Cardiac fibroblast (primary cell): Measurements from ENCODE around the gene DRG2.
A peak's percentile ranks its signal among the peaks of the same experiment; 100 is the strongest.

Experiments
- DNase-seq, 2 donors: peaks; one replicate each; pipeline versions ENCODE4 v3.0.0 to v3.0.0-alpha.2; 2010; ENCODE audit warnings: low read depth in 2 of 2
- H3K4me3 ChIP-seq, 2 donors: replicated peaks in 1 of 2; 1 replicate in 1 of 2; 2 replicates in 1 of 2; pipeline ENCODE4 v1.5.1; 2011; ENCODE audit warnings: low read depth in 2 of 2, low read length in 2 of 2, mild to moderate bottlenecking in 2 of 2, moderate library complexity in 1 of 2
- TF ChIP-seq, protein P1 (sequence below): IDR thresholded peaks from one replicate; pipeline ENCODE4 v1.5.1; 2011; ENCODE audit warnings: low read depth, mild to moderate bottlenecking, low read length, inconsistent platforms

The DRG2 gene

DNA sequence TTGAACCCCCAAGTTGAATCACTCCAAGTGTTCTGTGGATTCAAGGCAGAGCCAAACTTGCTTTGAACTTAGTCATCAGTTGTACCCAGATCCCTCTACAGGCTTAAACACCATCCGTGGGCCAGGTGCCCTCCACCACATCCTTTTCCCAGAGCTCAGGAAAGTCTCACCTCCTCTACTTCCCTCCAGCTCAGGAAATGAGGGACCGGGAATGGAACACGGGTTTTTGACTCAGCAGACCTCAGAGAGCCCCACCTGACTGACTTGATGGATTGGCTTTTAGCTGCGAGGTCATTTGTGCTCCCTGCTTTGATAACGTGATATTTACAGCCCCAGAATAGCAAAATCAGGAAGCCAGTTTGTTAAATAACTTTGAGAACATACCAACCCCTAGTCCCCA is 28.5 kb upstream of the DRG2 start:
- DNase-seq = no peak
- H3K4me3 ChIP-seq = no peak overlapping the region
- TF ChIP-seq, protein P1, sequence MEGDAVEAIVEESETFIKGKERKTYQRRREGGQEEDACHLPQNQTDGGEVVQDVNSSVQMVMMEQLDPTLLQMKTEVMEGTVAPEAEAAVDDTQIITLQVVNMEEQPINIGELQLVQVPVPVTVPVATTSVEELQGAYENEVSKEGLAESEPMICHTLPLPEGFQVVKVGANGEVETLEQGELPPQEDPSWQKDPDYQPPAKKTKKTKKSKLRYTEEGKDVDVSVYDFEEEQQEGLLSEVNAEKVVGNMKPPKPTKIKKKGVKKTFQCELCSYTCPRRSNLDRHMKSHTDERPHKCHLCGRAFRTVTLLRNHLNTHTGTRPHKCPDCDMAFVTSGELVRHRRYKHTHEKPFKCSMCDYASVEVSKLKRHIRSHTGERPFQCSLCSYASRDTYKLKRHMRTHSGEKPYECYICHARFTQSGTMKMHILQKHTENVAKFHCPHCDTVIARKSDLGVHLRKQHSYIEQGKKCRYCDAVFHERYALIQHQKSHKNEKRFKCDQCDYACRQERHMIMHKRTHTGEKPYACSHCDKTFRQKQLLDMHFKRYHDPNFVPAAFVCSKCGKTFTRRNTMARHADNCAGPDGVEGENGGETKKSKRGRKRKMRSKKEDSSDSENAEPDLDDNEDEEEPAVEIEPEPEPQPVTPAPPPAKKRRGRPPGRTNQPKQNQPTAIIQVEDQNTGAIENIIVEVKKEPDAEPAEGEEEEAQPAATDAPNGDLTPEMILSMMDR = no peak

DNA sequence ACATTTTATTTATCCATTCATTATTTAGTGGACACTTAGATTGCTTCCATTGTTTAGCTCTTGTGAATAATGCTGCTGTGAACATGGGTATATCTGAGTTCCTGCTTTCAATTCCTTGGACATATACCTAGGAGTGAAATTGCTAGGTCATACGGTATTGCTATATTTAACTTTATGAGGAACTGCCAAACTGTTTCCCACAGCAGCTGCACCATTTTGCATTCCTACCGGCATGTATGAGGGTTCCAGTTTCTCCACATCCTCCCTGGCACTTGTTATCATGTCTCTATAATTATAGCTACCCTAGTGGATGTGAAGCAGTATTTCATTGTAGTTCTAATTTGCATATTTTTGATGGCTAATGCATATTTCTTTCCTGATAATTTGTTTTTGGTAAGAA is 23.7 kb upstream of the DRG2 start:
- no peak overlapping the region for H3K4me3 ChIP-seq
- no peak for DNase-seq
- TF ChIP-seq, protein P1 = no peak

DNA sequence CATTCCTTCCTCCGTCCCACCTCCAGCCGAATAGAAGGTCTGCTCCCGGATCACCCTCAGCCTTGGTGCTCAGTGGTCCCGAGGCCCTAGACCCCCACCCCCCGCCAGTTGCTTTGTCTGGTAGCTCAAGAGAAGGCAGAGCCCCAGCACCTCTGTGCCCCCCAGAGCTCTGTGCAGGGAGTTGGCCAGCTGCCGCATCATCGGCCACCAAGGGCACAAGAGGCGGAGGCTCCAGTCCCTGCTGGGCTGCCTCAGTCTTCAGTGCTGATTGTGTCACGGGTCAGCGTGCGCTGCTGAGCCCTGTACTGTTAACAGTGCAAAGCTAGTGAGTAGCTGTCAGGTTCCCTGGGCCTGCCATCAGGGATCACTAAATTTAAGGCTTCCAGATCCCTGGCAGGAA is 22.2 kb upstream of the DRG2 start:
- TF ChIP-seq, protein P1 = no peak
- H3K4me3 ChIP-seq = no peak overlapping the region
- DNase-seq = no peak

GRCh38 chr17:18066866-18067265 is 20.9 kb upstream of the DRG2 start:
- TF ChIP-seq, protein P1 = no peak
- no peak overlapping the region for H3K4me3 ChIP-seq
- DNase-seq = no peak

GRCh38 chr17:18069101-18069500 is 18.6 kb upstream of the DRG2 start:
- no peak overlapping the region for H3K4me3 ChIP-seq
- DNase-seq = no peak
- TF ChIP-seq, protein P1 = no peak

DNA sequence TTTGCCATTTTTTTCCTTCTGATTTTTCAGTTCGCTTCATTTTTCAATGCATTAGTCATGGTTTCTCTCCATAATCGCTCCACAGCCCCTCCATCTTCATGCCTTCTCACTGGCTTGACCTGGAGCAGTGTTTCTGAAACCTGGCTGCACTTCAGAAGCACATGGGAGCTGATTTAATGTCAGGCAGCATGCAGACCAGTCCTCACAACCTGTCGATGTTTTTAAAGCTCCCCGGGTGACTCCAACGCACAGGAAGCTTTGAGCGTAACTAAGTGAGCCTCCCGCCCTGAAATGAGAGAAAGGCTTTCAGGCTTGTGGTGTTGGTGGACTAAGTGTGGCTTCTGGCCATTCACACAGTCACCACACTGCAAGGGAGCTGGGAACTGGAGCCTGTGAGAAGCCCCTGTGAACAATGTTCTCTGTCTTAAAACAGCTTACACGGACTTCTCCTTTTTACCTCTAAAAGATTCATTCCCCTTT is 16.8 kb upstream of the DRG2 start:
- peak overlapping the region in 1 of 2 donors; percentile 8 for H3K4me3 ChIP-seq
- TF ChIP-seq, protein P1 = no peak
- peak; percentile 45 to 52 for DNase-seq

GRCh38 chr17:18071751-18072150 is 16.0 kb upstream of the DRG2 start:
- TF ChIP-seq, protein P1 = no peak
- DNase-seq = no peak
- no peak overlapping the region for H3K4me3 ChIP-seq
